HG02840 (cell line): ENCODE data around the gene IGLL5.

ENCODE experiments used
- ATAC-seq: cut with Tn5 transposase; IDR thresholded peaks from one replicate; pipeline ENCODE4 v1.9.1; 2021; ENCODE audit warnings: mild to moderate bottlenecking, moderate library complexity, moderate number of reproducible peaks; ENCODE audit not compliant: unreplicated experiment, low FRiP score

IGLL5 gene

DNA sequence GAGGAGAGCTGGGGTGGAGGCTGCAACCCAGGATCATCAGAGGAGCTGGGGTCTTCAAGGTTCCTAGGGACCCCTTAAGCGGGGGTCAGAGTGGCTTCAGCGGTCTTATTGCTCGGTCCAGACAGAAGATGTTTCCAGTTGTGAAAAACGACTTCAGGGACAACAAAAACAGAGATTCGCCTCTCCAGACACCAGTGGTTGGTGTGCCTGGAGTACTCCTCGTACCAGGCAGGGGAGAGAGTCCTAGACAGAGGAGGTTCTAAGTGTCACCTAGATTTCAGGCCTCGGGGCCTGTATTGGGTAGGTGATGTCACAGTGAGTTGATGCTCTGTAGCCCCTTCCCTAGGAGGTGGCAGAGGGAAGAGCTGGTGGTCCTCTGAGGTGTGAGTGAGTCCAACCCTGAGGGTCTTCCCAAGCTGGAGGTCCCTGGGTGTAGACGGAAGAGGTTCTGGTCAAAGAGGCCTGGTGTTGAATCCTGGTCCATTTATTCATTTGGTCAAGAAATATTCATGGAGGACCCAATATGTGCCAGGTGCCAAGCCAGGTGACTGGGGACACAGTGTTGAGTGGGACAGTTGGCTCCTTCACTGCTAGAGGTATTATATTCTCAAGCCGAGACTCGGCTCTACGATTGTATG, 4.4 kb upstream of the IGLL5 start:
- no peak for ATAC-seq

DNA sequence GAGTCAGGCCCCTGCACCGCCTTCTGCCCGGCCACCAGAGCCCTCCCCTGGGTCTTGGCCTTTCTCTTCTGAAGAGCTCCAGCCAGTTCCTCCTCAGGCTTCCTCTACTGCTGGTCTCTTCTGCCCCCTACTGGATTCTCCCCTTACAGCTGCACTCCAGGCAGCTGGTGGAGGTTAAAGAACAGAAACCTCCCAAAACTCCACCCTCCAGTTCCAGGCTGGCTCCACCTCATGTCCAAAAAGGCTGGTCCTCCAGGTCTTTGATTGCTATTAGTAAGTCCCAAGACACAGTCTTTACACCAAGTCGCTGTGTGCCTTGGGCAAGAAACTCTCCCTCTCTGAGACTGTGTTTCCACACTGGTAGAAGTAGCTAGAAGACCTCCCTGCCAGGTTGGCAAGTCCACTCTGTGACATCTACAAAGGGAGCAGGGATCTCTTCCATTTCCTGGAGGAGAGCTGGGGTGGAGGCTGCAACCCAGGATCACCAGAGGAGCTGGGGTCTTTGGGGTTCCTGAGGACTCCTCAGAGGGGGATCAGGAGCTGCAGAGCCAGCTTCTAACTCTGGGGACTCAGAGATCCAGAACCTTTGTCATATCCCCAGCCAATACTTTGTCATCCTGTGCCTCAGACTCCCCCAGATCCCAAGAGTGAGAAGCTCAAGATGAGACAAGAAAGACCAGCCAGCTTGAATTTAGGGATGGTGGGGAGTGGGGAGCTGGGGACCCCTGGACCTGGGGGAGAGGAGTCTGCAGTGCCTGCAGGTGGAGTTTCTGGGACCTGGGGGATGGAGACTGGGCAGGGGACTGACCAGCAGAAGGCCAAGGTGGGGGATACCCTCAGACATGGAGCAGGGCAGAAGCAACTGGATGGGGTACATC, 3.4 kb upstream of the IGLL5 start:
- ATAC-seq: no peak

- peak; percentile 66 for ATAC-seq
Measured at GRCh38 chr22:22884888-22885840, 2.5 kb upstream of the IGLL5 start.

DNA sequence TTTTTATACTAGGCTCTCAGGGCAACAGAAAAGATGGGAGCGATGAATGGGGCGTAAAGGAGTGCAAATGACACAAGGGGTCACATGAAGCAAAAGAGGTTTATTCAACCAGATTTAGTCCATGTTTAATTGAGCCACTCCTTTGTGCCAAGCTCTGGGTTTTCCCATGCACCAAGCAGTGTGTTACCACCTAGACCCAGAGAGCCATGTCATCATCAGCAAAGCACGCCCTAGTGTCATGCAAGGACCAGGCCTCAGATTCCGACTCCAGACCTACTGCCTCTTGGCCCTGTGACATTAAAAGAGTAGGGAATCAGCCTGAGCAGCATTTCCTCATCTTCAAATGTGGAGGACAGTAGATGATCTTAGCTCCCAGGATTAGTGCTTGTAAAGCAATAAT, 1.1 kb upstream of the IGLL5 start:
- ATAC-seq: no peak

GRCh38 chr22:22888571-22889353, 1.1 kb downstream of the IGLL5 start:
- no peak for ATAC-seq

DNA sequence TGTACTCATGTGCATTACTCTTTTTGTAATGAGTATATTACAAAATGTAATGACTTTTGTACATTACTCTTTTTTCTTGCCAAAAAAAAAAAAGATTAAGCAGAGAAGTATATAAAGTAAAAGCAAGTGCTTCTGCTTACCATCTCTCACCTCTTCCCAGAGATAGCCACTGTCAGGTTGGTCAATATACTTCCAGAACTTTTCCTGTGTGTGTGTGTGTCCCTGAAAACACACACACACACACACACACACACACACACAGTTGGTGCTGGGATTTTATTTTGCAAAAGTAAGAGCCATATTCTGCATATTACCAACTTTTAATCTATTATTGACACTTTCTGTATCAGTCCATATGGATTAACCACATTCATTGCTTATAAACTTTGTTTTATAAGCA, 2.5 kb downstream of the IGLL5 start:
- no peak for ATAC-seq

DNA sequence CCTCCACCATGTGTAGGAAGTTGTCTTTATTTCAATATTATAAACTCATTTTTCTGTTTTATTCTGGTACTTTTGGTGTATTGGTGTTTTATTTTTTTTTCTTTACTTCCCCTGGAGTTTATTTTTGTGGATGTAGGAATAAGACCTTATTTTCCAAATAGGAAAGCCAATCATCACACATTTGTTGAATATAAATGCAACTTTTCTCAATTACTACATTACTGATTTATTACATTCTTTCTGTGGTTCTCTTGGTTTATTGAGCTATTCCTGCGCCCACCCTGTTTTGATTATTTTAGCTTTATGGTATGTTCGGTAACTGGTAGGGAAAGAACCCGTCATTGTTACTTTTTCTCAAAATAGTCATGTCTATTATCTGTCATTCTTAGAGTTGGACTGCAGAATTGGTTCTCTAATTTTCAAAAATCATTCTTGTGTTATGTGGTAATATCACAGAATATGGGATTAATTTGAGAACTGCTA, 3.6 kb downstream of the IGLL5 start:
- no peak for ATAC-seq

- ATAC-seq: no peak
Measured at GRCh38 chr22:22892096-22893052, 4.8 kb downstream of the IGLL5 start.

DNA sequence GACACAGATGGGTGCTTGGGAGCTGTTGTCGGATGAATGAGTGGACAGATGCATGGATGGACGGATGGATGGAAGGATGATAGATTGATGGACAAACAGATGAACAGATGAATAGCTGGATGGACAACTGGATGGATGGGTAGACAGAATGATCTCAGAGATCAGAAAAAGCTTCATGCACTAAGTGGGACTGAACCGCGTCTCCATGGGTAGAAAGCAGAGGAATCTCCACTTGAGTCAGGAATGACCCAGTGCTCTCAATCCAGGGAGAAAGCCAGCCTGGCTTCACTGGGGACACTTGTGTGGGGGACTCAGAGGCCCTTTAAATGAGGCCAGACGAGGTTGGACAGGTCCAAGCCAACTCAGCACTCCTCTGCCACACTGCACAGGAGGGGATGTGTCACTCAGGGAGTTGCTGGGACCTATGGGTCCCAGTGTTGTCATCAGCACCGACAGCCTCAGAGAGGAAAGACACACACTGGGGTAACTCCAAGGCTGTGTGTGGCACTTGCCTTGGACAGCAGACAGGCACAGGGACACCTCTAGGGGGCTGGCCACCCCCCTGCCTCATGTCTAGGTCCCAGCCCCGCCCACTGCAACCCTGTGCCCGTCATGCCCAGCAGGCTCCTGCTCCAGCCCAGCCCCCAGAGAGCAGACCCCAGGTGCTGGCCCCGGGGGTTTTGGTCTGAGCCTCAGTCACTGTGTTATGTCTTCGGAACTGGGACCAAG, 5.6 kb downstream of the IGLL5 start:
- ATAC-seq: no peak

- no peak for ATAC-seq
Measured at GRCh38 chr22:22893891-22894739, 6.5 kb downstream of the IGLL5 start.

- no peak for ATAC-seq
Measured at GRCh38 chr22:22894740-22895731, 7.4 kb downstream of the IGLL5 start.

DNA sequence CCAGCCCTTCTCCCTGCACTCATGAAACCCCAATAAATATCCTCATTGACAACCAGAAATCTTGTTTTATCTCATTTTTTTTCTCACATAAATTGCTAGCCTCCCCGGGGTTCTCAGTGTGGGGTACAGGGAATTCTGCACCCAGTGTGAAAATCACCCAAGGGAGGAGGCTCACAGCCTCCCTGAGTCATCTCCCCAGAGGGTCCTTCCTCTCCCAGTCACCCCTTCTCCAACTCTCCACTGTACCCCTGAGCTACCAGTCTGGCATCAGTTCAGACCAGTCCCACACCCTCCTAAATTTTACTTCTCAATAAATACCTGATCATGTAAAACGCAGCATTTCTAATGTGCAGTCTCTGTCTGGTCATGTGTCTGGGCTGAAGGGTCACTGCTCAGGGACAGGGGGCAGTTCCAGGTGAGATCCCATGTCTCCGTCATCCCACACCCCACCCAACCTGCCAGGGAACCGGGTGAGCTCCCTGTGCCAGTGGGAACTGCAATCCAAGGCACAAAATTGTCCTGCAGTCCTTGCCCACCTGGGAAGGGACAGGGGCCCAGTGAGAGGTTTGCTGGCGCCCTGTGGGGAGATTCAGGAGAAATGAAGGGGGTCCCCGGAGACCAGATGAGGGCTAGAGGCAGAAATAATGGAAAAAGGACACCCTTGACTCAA, 8.3 kb downstream of the IGLL5 start:
- no peak for ATAC-seq

- ATAC-seq: no peak
Measured at GRCh38 chr22:22896601-22897000, 9.0 kb downstream of the IGLL5 start.

GRCh38 chr22:22897091-22897490, 9.5 kb downstream of the IGLL5 start:
- ATAC-seq: no peak

GRCh38 chr22:22897947-22898346, 10.3 kb downstream of the IGLL5 start:
- no peak for ATAC-seq
